Vagina (tissue), 2 donors: ENCODE results near the gene TMEM131L.

ENCODE experiments used
- POLR2A ChIP-seq, 2 donors: fragments of 450-650 bp; IDR thresholded peaks; one replicate each; pipeline ENCODE4 v1.6.1; 2017; ENCODE audit warnings: antibody characterized with exemption in 2 of 2, mild to moderate bottlenecking in 2 of 2, moderate library complexity in 2 of 2
- POLR2AphosphoS5 ChIP-seq, 2 donors: sonication (generic); formaldehyde crosslinking; IDR thresholded peaks; one replicate each; pipeline ENCODE4 v1.9.0; 2017; ENCODE audit warnings: antibody characterized with exemption in 2 of 2, mild to moderate bottlenecking in 2 of 2, low read depth in 1 of 2; ENCODE audit not compliant: insufficient read depth in 1 of 2
- TF ChIP-seq, protein P1 (sequence below), 3 experiments: fragments of 450-650 bp in 2 of 3; fragments of 200-600 bp in 1 of 3; sonication (generic) in 1 of 3; IDR thresholded peaks; one replicate each; pipeline ENCODE4 v1.5.1; 2017 to 2019; ENCODE audit warnings: antibody characterized with exemption in 3 of 3, mild to moderate bottlenecking in 2 of 3, moderate library complexity in 2 of 3

DNA sequence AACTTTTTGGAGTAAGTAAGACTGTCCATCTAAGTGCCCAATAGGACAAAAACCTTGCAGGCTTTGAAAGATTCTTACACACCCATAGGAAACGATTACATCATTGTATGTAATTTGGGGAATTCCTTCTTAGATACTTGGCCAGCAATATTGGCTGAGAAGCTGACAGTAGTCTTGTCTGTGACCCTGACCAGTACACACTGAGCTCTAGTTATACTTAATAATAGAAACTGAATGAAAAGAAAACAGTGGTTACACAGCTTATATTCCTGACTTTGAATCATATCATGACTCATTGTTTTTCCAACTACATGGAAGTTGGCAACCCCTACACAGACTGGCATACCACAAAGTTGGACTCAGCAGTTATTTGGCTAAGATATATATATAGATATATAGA lies 210.8 kb downstream of the TMEM131L start:
- TF ChIP-seq POLR2A (IDR thresholded peaks at IDR 0.05) = no peak
- TF ChIP-seq, protein P1, sequence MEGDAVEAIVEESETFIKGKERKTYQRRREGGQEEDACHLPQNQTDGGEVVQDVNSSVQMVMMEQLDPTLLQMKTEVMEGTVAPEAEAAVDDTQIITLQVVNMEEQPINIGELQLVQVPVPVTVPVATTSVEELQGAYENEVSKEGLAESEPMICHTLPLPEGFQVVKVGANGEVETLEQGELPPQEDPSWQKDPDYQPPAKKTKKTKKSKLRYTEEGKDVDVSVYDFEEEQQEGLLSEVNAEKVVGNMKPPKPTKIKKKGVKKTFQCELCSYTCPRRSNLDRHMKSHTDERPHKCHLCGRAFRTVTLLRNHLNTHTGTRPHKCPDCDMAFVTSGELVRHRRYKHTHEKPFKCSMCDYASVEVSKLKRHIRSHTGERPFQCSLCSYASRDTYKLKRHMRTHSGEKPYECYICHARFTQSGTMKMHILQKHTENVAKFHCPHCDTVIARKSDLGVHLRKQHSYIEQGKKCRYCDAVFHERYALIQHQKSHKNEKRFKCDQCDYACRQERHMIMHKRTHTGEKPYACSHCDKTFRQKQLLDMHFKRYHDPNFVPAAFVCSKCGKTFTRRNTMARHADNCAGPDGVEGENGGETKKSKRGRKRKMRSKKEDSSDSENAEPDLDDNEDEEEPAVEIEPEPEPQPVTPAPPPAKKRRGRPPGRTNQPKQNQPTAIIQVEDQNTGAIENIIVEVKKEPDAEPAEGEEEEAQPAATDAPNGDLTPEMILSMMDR (IDR thresholded peaks at IDR 0.05) = no peak
- TF ChIP-seq POLR2AphosphoS5 (IDR thresholded peaks at IDR 0.05; ENCODE audit: insufficient read depth in 1 of 2, low read depth in 1 of 2) = no peak
